Anterior cingulate cortex (tissue), 58 donors: ENCODE measurements around the gene GNG2.

Experiments
- DNase-seq, 58 donors: peaks; one replicate each; lab custom pipeline; 2025; lab: John Stamatoyannopoulos, UW

Gene GNG2

GRCh38 chr14:51852541-51852940, 7.9 kb upstream of the GNG2 start:
- DNase-seq: no peak

GRCh38 chr14:51855234-51855633, 5.2 kb upstream of the GNG2 start:
- DNase-seq: no peak

DNA sequence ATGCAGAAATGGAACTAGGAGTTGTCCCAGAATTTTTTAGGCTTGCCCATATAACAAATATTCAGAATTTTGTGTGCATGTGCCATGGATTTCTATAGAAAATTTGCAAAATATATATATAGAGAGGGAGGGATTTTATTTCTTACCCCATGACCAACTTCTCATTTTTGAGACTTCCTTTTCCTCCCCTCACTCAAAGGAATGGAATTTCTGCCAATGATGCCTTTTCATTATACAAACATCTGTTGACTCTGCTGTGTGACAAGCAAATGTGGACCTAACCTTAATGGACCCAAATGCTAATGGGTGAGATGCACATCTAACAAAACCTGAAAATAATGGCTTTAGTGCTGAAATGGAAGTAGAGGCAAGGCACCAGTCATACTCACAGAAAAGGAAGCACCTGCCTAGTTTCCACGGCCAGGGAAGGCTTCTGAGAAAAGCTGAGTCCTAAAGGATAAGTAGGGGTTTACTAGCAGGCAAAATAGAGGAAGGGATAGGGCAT, 3.6 kb upstream of the GNG2 start:
- DNase-seq: no peak

- no peak for DNase-seq
Measured at GRCh38 chr14:51859131-51859530, 1.3 kb upstream of the GNG2 start.

DNA sequence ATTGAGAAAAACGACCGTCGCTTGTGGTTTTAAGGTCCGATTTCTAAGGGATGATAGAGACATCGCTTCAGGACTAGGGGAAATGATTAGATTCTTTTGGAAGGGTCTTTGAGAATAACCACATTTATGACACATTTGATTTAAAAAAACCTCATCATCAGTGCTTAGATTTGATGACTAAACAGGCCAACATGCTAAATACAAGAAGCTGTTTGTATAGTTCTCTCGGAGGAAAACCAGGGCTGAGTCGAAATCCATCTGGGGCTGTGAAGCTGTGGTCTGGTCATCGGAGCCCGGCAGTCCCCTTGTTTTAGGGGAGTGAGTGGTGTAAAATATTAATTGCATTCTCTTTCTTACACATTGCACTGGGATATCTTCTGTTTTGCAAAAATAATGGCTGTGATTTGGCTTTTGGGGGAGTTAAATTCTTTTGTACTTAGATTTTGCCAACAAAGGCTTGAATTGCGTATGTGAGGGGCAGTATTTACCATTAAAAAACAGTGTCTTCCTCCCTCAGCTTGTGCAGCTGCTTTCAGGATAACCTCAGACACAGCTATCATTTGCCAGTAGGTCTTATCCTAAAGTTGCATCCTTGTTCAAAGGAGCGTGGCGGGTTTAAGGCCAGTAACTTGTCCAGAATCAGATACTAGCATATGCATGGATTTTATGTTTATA, 550 bp downstream of the GNG2 start:
- no peak for DNase-seq

GRCh38 chr14:51862176-51862796, 1.9 kb downstream of the GNG2 start:
- no peak for DNase-seq

GRCh38 chr14:51862860-51863259, 2.4 kb downstream of the GNG2 start:
- no peak for DNase-seq

- no peak for DNase-seq
Measured at GRCh38 chr14:51865953-51866747, 5.7 kb downstream of the GNG2 start.

GRCh38 chr14:51867741-51868140, 7.3 kb downstream of the GNG2 start:
- no peak for DNase-seq

DNA sequence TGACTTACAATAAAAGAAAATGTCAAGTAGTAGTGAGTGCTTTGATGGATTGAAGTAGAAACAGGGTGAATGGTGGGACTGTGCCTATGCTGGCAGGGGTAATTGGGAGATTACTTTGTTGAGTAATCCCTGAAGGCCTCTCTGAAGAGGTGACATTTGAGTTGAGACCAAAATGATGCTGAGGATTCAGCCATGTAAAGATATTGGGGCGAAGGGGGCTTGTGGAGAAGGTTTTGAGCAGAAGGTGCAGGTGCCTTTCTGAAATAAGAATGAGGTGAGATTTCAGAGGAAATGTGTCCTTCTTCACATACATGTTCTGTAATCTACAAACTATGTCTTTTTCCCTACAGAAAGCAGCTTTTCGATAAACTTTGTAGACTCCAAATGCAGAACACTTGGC, 8.0 kb downstream of the GNG2 start:
- DNase-seq: no peak

GRCh38 chr14:51869411-51870100, 9.1 kb downstream of the GNG2 start:
- no peak for DNase-seq

DNA sequence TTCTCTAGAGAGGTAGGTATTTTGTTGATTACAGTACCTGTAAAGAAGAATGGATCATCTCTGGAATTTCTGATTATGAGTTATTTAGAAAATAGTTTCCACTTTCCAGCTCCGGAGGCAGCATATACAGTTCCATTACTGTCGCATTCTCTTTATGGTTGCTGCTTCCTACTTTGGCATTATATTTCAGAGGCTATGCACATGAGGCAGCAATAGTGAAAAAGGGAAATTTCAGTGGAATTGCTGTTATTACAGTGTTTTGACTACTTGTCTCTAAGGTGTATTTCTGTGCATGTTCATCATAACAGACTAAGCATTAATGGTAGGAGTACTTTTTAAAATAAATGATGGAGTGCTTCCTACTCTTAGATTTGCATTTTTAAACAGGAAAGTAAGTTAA, 10.2 kb downstream of the GNG2 start:
- DNase-seq: no peak

DNA sequence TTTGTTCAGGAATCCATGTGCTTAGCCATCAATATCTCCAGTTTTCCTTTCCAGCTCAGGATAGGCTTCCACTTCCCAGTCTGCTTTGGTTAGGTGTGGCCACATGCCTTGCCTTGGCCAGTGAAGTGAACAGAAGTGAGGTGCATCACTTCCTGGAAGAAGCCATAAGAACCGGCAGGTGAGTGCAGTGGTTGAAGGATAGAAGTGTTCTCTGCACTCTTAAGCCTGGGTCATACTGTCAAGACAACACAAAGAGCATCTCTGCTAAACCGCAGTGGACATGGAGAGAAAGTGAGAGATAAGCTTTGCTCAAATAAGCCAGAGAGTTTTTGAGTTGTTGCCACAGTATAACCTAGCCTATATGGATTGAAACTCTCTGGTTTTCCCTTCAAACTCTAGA, 11.4 kb downstream of the GNG2 start:
- no peak for DNase-seq

GRCh38 chr14:51872396-51872795, 12.0 kb downstream of the GNG2 start:
- no peak for DNase-seq

DNA sequence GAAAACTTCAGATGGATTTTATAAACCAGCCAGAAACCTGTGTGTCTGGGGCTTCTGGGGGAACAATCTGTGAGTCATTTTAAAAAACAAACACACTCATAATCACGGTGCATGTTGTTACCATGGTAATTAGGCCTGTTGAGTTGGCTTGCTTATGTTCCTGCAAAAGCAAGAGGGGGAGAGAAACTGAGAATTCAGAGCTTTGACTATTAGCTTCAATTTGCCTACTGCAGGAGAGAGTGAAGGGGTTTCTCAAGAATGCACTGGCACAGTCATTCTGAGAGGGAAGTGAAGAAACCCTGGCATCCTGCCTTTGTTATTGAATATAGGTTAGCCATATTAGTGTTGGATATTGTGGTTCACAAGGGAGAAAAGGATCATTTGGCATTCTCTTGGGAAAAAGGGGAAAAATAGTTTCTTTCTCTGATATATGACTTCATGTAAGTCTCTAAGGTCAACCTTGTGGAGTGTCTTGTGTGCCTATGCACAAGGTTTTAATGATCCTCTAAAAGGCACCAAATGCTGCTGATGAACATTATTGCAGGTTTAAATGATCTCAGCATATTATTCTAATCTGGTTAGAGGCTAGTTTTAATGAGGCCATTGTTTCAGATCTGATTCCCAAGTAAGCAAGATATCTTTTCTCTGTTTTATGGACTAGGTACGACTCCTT, 12.9 kb downstream of the GNG2 start:
- peak in 4 of 58 donors; percentile 14 to 61 (median 43) for DNase-seq

DNA sequence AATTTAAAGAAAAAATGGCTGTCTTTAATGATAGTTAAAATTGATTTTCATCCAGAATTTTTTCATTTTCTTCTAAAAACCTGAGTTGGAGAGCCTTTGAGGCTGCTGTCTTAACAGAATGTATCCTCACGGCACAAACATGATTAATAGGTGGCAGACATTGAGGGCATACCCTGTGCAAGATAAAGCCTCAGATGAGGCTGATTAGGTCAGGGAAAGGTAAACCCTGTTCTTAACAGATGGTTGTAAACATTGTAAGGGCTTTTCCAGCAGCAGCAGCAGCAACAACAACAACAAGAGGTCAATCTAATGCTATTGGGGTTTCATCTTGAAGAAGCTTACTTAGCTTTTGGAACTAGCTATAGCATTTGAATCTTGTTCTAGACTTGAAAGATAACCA, 17.4 kb downstream of the GNG2 start:
- DNase-seq: no peak

- DNase-seq: no peak
Measured at GRCh38 chr14:51879170-51879569, 18.8 kb downstream of the GNG2 start.

DNA sequence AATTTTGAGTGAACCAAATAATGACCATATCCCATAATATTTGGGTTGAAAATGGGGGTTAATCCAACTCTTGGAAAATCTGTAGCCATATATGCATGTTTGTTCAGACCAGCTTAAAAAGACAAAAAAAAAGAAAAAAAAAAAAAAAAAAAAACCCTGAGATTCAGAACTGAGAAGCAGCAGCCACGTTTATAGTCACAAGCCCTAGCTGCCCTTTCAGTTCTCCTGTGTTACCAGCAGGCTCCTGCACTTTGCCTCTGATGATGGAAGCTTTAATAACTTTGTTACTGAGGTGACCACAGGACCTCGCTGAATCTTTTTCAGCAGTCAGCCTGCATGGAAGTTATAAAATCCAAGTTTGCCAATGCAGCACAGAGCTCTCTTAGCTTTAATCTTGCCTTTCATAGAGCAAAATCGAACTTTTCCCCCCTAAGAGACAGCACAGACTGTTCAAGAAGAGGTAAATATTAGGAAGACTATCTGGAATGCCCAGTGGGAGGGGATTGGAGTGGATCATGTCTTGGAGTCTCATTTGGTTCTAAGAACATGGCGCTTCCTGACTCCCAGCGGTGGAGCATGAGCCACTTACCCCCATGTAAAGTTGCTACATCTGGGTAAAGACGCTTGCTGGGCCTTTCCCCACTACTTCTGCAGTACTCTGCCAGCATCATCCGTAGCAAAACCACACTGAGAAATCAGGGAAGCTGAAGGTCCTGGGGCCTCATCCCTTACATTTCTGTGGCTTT, 20.6 kb downstream of the GNG2 start:
- DNase-seq: no peak

GRCh38 chr14:51881636-51882035, 21.2 kb downstream of the GNG2 start:
- DNase-seq: no peak

DNA sequence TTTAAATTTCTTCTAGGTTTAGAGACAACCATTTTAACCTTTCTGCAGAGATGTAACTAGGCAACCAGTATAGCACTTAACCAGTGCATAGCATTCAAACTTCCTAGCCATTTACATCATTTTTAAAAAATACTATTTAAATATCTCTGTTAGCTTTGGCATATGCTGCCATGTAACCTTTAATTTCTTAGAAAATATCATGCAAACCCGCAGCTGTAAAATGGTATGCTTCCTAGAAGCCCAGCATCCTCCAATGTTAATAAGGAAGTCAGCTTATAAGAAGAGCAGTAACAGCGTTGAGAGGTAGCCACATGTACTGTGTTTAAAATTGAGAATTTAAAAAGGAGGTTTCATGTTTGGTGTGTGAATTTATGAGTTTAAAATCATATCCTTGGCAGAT, 22.8 kb downstream of the GNG2 start:
- DNase-seq: no peak
